Measurements from ENCODE around the gene TEDC1. TPM values are rescaled to one million over a fixed set of nuclear protein-coding genes. Genes with fewer than 3 reads are reported as not detected.

The TEDC1 gene
- polyA plus RNA-seq, 1 of the 3 experiments (the other 2 are of a cell fraction): 13.4 TPM

- no peak for DNase-seq
- POLR2A ChIA-PET: interaction anchor here (0.6 kb wide), 1 partner anchor 160 kb away, joined by 3 read pairs; no protein-coding TSS in a partner anchor
- CTCF ChIA-PET: interaction anchor here (0.6 to 5.8 kb wide), 10 partner anchors 8 to 159 kb away, joined by 3 to 61 read pairs (median 8); partner anchors contain the start of gene TEDC1
- Histone ChIP-seq H3K79me2 (ENCODE audit: insufficient read depth) (no peaks in the 10 kb centered on the region), H3K9me2 (no peaks in the 10 kb centered on the region), H3K9ac (no peak overlapping the region), H2AFZ (ENCODE audit: low read depth) (no peak overlapping the region), H3K27me3 (ENCODE audit: insufficient read depth) (no peaks in the 10 kb centered on the region), H3F3A (replicated peaks; ENCODE audit: insufficient read depth) (peaks cover 11% of the 10 kb centered on the region), H3K9me3 (no peaks in the 10 kb centered on the region), H3K4me2 (no peak overlapping the region), H3K27ac (ENCODE audit: low read depth in 2 of 2, low read length in 1 of 2) (no peak overlapping the region), H3K36me3 (replicated peaks in 1 of 2; ENCODE audit: control insufficient read depth in 1 of 2, insufficient read depth in 2 of 2, low read length in 1 of 2) (peaks cover 0 to 2% of the 10 kb centered on the region in 2 experiments), H4K20me1 (ENCODE audit: insufficient read depth) (no peaks in the 10 kb centered on the region), H3K4me1 (ENCODE audit: control insufficient read depth in 1 of 2, insufficient read depth in 2 of 2, low read depth in 1 of 2, low read length in 1 of 2) (peaks cover 4 to 17% of the 10 kb centered on the region in 2 experiments; a peak in 2 of 4 replicates), H3K4me3 (ENCODE audit: low read depth in 2 of 2, low read length in 1 of 2) (no peak overlapping the region)
- no peak for TF ChIP-seq USF2 (IDR thresholded peaks at IDR 0.05; ENCODE audit: borderline replicate concordance, low read depth, low read length)
- TF ChIP-seq EP300 (IDR thresholded peaks at IDR 0.05; ENCODE audit: borderline replicate concordance in 1 of 2, low read depth in 1 of 2, low read length in 1 of 2): no peak
- TF ChIP-seq RXRA (IDR thresholded peaks at IDR 0.05; ENCODE audit: borderline replicate concordance, low read depth): no peak
- TF ChIP-seq NRF1 (IDR thresholded peaks at IDR 0.05; ENCODE audit: low read depth, low read length): no peak
- no peak for TF ChIP-seq RFX5 (IDR thresholded peaks at IDR 0.05; ENCODE audit: low read length)
- TF ChIP-seq, protein P1, sequence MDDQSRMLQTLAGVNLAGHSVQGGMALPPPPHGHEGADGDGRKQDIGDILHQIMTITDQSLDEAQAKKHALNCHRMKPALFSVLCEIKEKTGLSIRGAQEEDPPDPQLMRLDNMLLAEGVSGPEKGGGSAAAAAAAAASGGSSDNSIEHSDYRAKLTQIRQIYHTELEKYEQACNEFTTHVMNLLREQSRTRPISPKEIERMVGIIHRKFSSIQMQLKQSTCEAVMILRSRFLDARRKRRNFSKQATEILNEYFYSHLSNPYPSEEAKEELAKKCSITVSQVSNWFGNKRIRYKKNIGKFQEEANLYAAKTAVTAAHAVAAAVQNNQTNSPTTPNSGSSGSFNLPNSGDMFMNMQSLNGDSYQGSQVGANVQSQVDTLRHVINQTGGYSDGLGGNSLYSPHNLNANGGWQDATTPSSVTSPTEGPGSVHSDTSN (IDR thresholded peaks at IDR 0.05): no peak
- TF ChIP-seq POLR2AphosphoS5 (IDR thresholded peaks at IDR 0.05; ENCODE audit: low read depth, low read length): no peak
- TF ChIP-seq, protein P2, sequence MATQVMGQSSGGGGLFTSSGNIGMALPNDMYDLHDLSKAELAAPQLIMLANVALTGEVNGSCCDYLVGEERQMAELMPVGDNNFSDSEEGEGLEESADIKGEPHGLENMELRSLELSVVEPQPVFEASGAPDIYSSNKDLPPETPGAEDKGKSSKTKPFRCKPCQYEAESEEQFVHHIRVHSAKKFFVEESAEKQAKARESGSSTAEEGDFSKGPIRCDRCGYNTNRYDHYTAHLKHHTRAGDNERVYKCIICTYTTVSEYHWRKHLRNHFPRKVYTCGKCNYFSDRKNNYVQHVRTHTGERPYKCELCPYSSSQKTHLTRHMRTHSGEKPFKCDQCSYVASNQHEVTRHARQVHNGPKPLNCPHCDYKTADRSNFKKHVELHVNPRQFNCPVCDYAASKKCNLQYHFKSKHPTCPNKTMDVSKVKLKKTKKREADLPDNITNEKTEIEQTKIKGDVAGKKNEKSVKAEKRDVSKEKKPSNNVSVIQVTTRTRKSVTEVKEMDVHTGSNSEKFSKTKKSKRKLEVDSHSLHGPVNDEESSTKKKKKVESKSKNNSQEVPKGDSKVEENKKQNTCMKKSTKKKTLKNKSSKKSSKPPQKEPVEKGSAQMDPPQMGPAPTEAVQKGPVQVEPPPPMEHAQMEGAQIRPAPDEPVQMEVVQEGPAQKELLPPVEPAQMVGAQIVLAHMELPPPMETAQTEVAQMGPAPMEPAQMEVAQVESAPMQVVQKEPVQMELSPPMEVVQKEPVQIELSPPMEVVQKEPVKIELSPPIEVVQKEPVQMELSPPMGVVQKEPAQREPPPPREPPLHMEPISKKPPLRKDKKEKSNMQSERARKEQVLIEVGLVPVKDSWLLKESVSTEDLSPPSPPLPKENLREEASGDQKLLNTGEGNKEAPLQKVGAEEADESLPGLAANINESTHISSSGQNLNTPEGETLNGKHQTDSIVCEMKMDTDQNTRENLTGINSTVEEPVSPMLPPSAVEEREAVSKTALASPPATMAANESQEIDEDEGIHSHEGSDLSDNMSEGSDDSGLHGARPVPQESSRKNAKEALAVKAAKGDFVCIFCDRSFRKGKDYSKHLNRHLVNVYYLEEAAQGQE (IDR thresholded peaks at IDR 0.05; ENCODE audit: low read depth, low read length): no peak
- TF ChIP-seq SMC3 (IDR thresholded peaks at IDR 0.05; ENCODE audit: low read depth, low read length): no peak
- no peak for TF ChIP-seq ZBTB33 (IDR thresholded peaks at IDR 0.05; ENCODE audit: borderline replicate concordance, low read depth)
- TF ChIP-seq GATA2 (CRISPR knock-in tag; IDR thresholded peaks at IDR 0.05): no peak
- no peak for TF ChIP-seq JUND (IDR thresholded peaks at IDR 0.05)
- TF ChIP-seq RAD21 (IDR thresholded peaks at IDR 0.05; ENCODE audit: low read length): no peak
- no peak for TF ChIP-seq IRF3 (IDR thresholded peaks at IDR 0.05; ENCODE audit: low read depth, low read length)
- no peak for TF ChIP-seq FOSL2 (IDR thresholded peaks at IDR 0.05; ENCODE audit: borderline replicate concordance, low read depth)
- TF ChIP-seq USF1 (IDR thresholded peaks at IDR 0.05; ENCODE audit: borderline replicate concordance, low read depth): no peak
- no peak for TF ChIP-seq EZH2phosphoT487 (IDR thresholded peaks at IDR 0.05; ENCODE audit: borderline replicate concordance, low read depth)
- no peak for TF ChIP-seq ELF1 (IDR thresholded peaks at IDR 0.05)
- TF ChIP-seq SIN3A (IDR thresholded peaks at IDR 0.05; ENCODE audit: borderline replicate concordance, low read depth, low read length): no peak
- 95% methylated on average over 52 of the region's 63 CpGs for WGBS (ENCODE audit: low lambda C conversion rate)
Measured at GRCh38 chr14:105529569-105530284, 38.7 kb downstream of the TEDC1 start.

All from SK-N-SH (cell line).